H9 (cell line): Measurements from ENCODE around the gene ZFAND3. TPM values are rescaled to one million over a fixed set of nuclear protein-coding genes. Genes with fewer than 3 reads are reported as not detected.
A peak's percentile ranks its signal among the peaks of the same experiment; 100 is the strongest.

Source experiments
- DNase-seq: peaks from one replicate; pipeline ENCODE4 v3.0.0-alpha.2; 2017
- H2AFZ ChIP-seq: one replicate; pipeline ENCODE4 v1.6.1; 2013; ENCODE audit warnings: mild to moderate bottlenecking, low read length, control low read depth, moderate library complexity
- H2AK5ac ChIP-seq: 2 replicates; pipeline ENCODE4 v1.6.1; 2013; ENCODE audit warnings: low read length, control low read depth, mixed read lengths; ENCODE audit not compliant: insufficient read length
- H2BK120ac ChIP-seq: one replicate; pipeline ENCODE4 v1.6.1; 2013; ENCODE audit warnings: low read depth, mild to moderate bottlenecking, low read length, control low read depth, inconsistent platforms; ENCODE audit not compliant: poor library complexity, severe bottlenecking
- H2BK12ac ChIP-seq: 2 replicates; pipeline ENCODE4 v1.6.1; 2013; ENCODE audit warnings: low read length, control low read depth, mixed read lengths, low read depth; ENCODE audit not compliant: insufficient read length
- H2BK15ac ChIP-seq: 2 replicates; pipeline ENCODE4 v1.6.1; 2013; ENCODE audit warnings: low read depth, low read length, control low read depth
- H2BK20ac ChIP-seq: one replicate; pipeline ENCODE4 v1.6.1; 2013; ENCODE audit warnings: low read depth, mild to moderate bottlenecking, low read length, control low read depth, inconsistent platforms; ENCODE audit not compliant: poor library complexity, severe bottlenecking
- H2BK5ac ChIP-seq: 2 replicates; pipeline ENCODE4 v1.6.1; 2013; ENCODE audit warnings: low read length, control low read depth, mixed read lengths; ENCODE audit not compliant: insufficient read length
- H3K14ac ChIP-seq: 2 replicates; pipeline ENCODE4 v1.6.1; 2013; ENCODE audit warnings: low read length, control low read depth; ENCODE audit not compliant: insufficient read depth
- H3K18ac ChIP-seq: 2 replicates; pipeline ENCODE4 v1.6.1; 2013; ENCODE audit warnings: low read depth, mild to moderate bottlenecking, mixed read lengths, low read length, control low read depth; ENCODE audit not compliant: insufficient read length
- H3K23ac ChIP-seq: 2 replicates; pipeline ENCODE4 v1.6.1; 2013; ENCODE audit warnings: low read length, control low read depth, mixed read lengths, low read depth; ENCODE audit not compliant: insufficient read length
- H3K23me2 ChIP-seq: 2 replicates; pipeline ENCODE4 v1.6.1; 2013; ENCODE audit warnings: low read depth, mild to moderate bottlenecking, mixed read lengths, low read length, control low read depth; ENCODE audit not compliant: insufficient read length, poor library complexity, severe bottlenecking
- H3K27ac ChIP-seq: 2 replicates; pipeline ENCODE4 v1.5.1; 2013; ENCODE audit warnings: low read length, control low read depth, mixed read lengths, low read depth; ENCODE audit not compliant: insufficient read length
- H3K27me3 ChIP-seq: 2 replicates; pipeline ENCODE4 v1.6.1; 2013; ENCODE audit warnings: low read length, control low read depth, inconsistent platforms; ENCODE audit not compliant: insufficient read depth
- H3K4ac ChIP-seq: 2 replicates; pipeline ENCODE4 v1.6.1; 2013; ENCODE audit warnings: low read depth, mild to moderate bottlenecking, control low read depth, inconsistent platforms, low read length, moderate library complexity
- H3K4me1 ChIP-seq: 2 replicates; pipeline ENCODE4 v1.6.1; 2013; ENCODE audit warnings: low read length, control low read depth, inconsistent platforms; ENCODE audit not compliant: insufficient read depth
- H3K4me2 ChIP-seq: 2 replicates; pipeline ENCODE4 v1.6.1; 2013; ENCODE audit warnings: low read length, control low read depth, mixed read lengths; ENCODE audit not compliant: insufficient read length, insufficient read depth
- H3K56ac ChIP-seq: 2 replicates; pipeline ENCODE4 v1.6.1; 2013; ENCODE audit warnings: low read depth, mild to moderate bottlenecking, mixed read lengths, low read length, control low read depth; ENCODE audit not compliant: insufficient read length
- H3K79me1 ChIP-seq: 2 replicates; pipeline ENCODE4 v1.6.1; 2013; ENCODE audit warnings: low read depth, mild to moderate bottlenecking, moderate library complexity, low read length, control low read depth, inconsistent platforms; ENCODE audit not compliant: insufficient read depth, poor library complexity, severe bottlenecking
- H3K79me2 ChIP-seq: 2 replicates; pipeline ENCODE4 v1.6.1; 2013; ENCODE audit warnings: low read length, control low read depth, inconsistent platforms; ENCODE audit not compliant: insufficient read depth
- H3K9ac ChIP-seq: 2 replicates; pipeline ENCODE4 v1.6.1; 2013; ENCODE audit warnings: low read length, control low read depth, mixed read lengths; ENCODE audit not compliant: insufficient read length; ENCODE audit errors: extremely low read depth
- H3K9me3 ChIP-seq: one replicate; pipeline ENCODE4 v1.6.1; 2013; ENCODE audit warnings: low read depth, low read length, inconsistent platforms; ENCODE audit not compliant: control insufficient read depth
- H3T11ph ChIP-seq: one replicate; pipeline ENCODE4 v1.6.1; 2013; ENCODE audit warnings: mild to moderate bottlenecking, low read length, control low read depth, inconsistent platforms
- H4K20me1 ChIP-seq: one replicate; pipeline ENCODE4 v1.6.1; 2013; ENCODE audit not compliant: control insufficient read depth, insufficient read length, insufficient read depth
- H4K5ac ChIP-seq: 2 replicates; pipeline ENCODE4 v1.6.1; 2013; ENCODE audit warnings: low read depth, mild to moderate bottlenecking, mixed read lengths, low read length, control low read depth; ENCODE audit not compliant: insufficient read length
- H4K8ac ChIP-seq: replicated peaks from 2 replicates; pipeline ENCODE4 v1.6.1; 2013; ENCODE audit warnings: low read length, control low read depth, mixed read lengths, low read depth; ENCODE audit not compliant: insufficient read length
- H4K91ac ChIP-seq: 2 replicates; pipeline ENCODE4 v1.6.1; 2013; ENCODE audit warnings: low read depth, mild to moderate bottlenecking, moderate library complexity, mixed read lengths, low read length, control low read depth; ENCODE audit not compliant: insufficient read length
- H3K27ac Mint-ChIP-seq, 3 experiments: 2 replicates in 2 of 3; 3 replicates in 1 of 3; pipeline ENCODE4 v1.8.0; 2020 to 2021; ENCODE audit warnings: mixed read lengths in 3 of 3, mild to moderate bottlenecking in 1 of 3, moderate library complexity in 1 of 3
- H3K27me3 Mint-ChIP-seq: 2 replicates; pipeline ENCODE4 v1.8.0; 2021; ENCODE audit warnings: low read depth, mild to moderate bottlenecking, moderate library complexity, mixed read lengths
- H3K36me3 Mint-ChIP-seq, 3 experiments: 2 replicates in 2 of 3; 3 replicates in 1 of 3; pipeline ENCODE4 v1.8.0; 2020 to 2021; ENCODE audit warnings: low read depth in 3 of 3, mixed read lengths in 3 of 3; ENCODE audit not compliant: insufficient read depth in 1 of 3
- H3K4me1 Mint-ChIP-seq, 2 experiments: 2 replicates each; pipeline ENCODE4 v1.8.0; 2020; ENCODE audit warnings: mixed read lengths in 2 of 2
- H3K4me3 Mint-ChIP-seq, 2 experiments: 2 replicates in 1 of 2; 3 replicates in 1 of 2; pipeline ENCODE4 v1.8.0; 2020 to 2021; ENCODE audit warnings: mild to moderate bottlenecking in 2 of 2, mixed read lengths in 2 of 2, moderate library complexity in 1 of 2
- H3K9me3 Mint-ChIP-seq, 2 experiments: 2 replicates in 1 of 2; 3 replicates in 1 of 2; pipeline ENCODE4 v1.8.0; 2020; ENCODE audit warnings: mild to moderate bottlenecking in 2 of 2, mixed read lengths in 2 of 2, moderate library complexity in 1 of 2
- total RNA-seq: library from RNA; stranded (reverse); gene quantifications from 2 replicates; pipeline ENCODE4 v1.2.1, GENCODE V29; 2021
- TF ChIP-seq, protein P1 (sequence below): fragments of 200-600 bp; sonication (generic); conservative IDR thresholded peaks from 3 replicates; pipeline ENCODE4 v1.8.0; 2021; ENCODE audit warnings: antibody characterized with exemption, mild to moderate bottlenecking

The ZFAND3 gene
- total RNA-seq, 1 experiment from 2014 or later = 57.7 TPM

- Histone ChIP-seq H2BK5ac (no peak overlapping the region), H3K9ac (no peak overlapping the region), H2BK20ac (no peak overlapping the region), H2BK12ac (no peak overlapping the region), H3K56ac (no peak overlapping the region), H3K4me2 (no peak overlapping the region), H3K14ac (no peak overlapping the region), H3K4ac (no peak overlapping the region), H3K79me2 (peaks cover 9% of the 10 kb centered on the region; the same call in 1 of the 2 replicates), H3K27me3 (no peaks in the 10 kb centered on the region), H4K8ac (no peak overlapping the region), H3K79me1 (peaks cover 6% of the 10 kb centered on the region), H2AFZ (no peak overlapping the region), H2BK120ac (no peak overlapping the region), H3K27ac (no peak overlapping the region), H2BK15ac (no peak overlapping the region), H4K20me1 (no peaks in the 10 kb centered on the region), H3T11ph (no peak overlapping the region), H3K23me2 (no peaks in the 10 kb centered on the region), H3K18ac (no peak overlapping the region), H2AK5ac (no peak overlapping the region), H3K9me3 (no peaks in the 10 kb centered on the region), H3K4me1 (no peaks in the 10 kb centered on the region), H4K5ac (no peak overlapping the region), H4K91ac (no peak overlapping the region), H3K23ac (no peak overlapping the region)
- TF ChIP-seq, protein P1, sequence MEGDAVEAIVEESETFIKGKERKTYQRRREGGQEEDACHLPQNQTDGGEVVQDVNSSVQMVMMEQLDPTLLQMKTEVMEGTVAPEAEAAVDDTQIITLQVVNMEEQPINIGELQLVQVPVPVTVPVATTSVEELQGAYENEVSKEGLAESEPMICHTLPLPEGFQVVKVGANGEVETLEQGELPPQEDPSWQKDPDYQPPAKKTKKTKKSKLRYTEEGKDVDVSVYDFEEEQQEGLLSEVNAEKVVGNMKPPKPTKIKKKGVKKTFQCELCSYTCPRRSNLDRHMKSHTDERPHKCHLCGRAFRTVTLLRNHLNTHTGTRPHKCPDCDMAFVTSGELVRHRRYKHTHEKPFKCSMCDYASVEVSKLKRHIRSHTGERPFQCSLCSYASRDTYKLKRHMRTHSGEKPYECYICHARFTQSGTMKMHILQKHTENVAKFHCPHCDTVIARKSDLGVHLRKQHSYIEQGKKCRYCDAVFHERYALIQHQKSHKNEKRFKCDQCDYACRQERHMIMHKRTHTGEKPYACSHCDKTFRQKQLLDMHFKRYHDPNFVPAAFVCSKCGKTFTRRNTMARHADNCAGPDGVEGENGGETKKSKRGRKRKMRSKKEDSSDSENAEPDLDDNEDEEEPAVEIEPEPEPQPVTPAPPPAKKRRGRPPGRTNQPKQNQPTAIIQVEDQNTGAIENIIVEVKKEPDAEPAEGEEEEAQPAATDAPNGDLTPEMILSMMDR = no peak
- H3K9me3 Mint-ChIP-seq = no peaks in the 10 kb centered on the region; a peak in 1 of 5 replicates
- no peaks in the 10 kb centered on the region for H3K27me3 Mint-ChIP-seq
- H3K4me3 Mint-ChIP-seq = no peak overlapping the region
- H3K27ac Mint-ChIP-seq = 0 out of 7 replicates have a peak overlapping the region, but pooled peaks of 1 of the 3 experiments have one; percentile 13
- no peaks in the 10 kb centered on the region; a peak in 1 of 7 replicates for H3K36me3 Mint-ChIP-seq
- peaks cover 4 to 12% of the 10 kb centered on the region in 2 experiments; a peak in 2 of 4 replicates for H3K4me1 Mint-ChIP-seq
- no peak for DNase-seq
Measured at GRCh38 chr6:37845930-37846329, 26.4 kb downstream of the ZFAND3 start.
